ENCODE results near the gene NSF.
"Not testable (repeated sequence)": the region's sequence is repeated elsewhere in the genome, so short reads cannot be mapped to it uniquely, and the experiment has no call there.

Gene NSF

DNA sequence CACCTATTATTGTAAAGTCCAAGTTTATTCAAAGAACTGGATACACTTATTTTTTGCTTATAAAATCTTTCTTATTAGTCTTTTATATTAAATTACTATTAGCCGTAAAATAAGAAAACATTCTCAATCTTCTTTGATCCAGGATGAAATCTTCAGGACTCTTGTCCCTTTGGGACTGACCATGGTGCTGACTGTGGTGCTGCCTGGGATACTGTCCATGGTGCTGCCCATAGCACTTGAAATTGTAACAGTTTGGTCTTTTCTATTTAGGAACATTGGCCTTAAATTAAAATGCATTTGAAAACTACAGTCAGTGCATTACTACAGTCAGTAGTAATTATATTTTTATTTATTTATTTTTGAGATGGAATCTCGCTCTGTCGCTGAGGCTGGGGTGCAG lies 41.7 kb downstream of the NSF start:
- not testable (repeated sequence) for DNase-seq

DNA sequence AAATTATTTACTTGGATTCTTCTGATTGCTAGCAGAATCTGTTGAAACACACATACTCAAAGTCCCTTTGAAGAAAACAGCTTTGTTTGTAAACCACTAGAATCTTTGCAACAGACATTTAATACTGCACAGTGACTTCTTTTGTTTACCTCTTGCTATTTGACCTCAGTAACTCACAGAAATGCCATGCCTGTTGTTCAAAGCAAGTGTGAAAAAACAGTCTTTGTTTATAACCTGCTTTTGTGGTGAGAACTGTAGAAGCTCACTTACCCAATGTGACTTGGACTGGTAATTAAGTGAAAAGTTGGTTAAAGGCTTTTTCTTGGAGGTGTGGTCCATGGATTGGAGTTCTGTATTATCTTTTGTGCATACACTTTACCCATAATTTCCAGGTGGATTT lies 44.4 kb downstream of the NSF start:
- DNase-seq = not testable (repeated sequence)

GRCh38 chr17:46641861-46642656 lies 51.6 kb downstream of the NSF start:
- not testable (repeated sequence) for DNase-seq

GRCh38 chr17:46647251-46647650 lies 56.8 kb downstream of the NSF start:
- not testable (repeated sequence) for DNase-seq

DNA sequence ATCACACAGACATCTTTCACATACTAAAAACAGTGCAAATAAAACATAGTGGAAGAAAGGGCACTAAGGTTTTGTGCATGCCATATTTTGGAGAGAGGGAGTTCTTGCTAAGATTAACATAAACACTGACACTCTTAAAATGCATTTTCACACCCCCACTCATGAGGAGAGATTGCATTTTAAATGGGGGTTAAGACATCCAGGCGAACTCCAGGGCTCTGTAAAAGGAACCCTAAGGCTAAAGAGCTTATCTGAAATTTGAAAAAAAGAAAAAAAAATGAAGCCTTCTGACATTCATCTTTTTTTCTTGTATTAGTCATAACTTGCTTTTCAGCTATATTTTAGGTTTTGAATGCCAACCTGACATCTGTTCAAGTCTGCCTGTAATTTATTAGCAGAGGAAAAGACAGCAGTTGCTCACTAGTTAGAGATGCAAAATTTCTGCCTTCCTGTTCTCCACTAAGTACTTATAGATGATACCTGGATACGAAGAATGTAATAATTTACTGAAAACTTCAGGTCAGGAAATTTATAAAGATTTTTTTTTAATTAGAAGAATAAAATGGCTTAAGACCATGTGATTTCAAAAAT lies 57.3 kb downstream of the NSF start:
- not testable (repeated sequence) for DNase-seq

DNA sequence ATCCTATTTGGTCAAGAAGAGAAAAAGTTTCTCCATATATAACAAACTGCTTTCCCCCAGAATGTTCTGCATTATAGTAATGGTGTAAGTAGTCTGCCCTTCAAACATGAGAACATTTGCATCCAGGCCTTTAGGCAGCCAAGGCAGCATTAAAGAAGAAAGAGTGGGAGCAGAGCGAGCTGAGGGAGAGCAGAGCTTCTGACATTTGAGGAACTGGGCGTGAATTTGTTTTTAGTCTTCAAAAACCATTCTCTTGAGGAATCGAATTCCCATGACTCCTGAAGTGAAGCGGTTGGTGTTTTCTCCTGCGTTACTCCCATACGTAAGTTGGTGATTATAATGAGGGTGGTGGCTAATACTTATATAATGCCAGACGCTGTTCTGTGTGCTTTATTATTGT lies 58.8 kb downstream of the NSF start:
- not testable (repeated sequence) for DNase-seq

- not testable (repeated sequence) for DNase-seq
Measured at GRCh38 chr17:46652024-46652643, 61.7 kb downstream of the NSF start.

- DNase-seq = not testable (repeated sequence)
Measured at GRCh38 chr17:46658235-46658634, 67.8 kb downstream of the NSF start.

GRCh38 chr17:46659702-46660101 lies 69.2 kb downstream of the NSF start:
- DNase-seq = not testable (repeated sequence)

DNA sequence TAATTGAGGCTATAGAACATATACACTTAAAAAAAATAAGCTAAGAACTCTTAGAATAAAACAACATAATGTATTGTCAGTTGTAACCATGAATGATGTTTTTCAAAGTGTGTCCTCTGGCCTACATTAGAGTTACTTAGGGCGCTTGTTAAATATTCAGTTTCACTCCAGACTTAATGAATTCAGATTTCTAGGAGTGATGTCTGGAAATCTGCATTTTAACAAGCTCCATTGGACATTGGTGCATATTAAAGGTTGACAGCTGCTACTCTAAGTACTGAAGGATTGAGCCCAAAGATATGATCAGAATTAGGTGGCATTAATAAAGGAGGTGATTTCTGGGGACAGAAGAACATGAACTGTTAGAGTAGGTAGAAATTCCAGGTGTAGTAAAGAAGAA lies 72.7 kb downstream of the NSF start:
- DNase-seq = not testable (repeated sequence)

- DNase-seq = not testable (repeated sequence)
Measured at GRCh38 chr17:46663552-46663951, 73.1 kb downstream of the NSF start.

DNA sequence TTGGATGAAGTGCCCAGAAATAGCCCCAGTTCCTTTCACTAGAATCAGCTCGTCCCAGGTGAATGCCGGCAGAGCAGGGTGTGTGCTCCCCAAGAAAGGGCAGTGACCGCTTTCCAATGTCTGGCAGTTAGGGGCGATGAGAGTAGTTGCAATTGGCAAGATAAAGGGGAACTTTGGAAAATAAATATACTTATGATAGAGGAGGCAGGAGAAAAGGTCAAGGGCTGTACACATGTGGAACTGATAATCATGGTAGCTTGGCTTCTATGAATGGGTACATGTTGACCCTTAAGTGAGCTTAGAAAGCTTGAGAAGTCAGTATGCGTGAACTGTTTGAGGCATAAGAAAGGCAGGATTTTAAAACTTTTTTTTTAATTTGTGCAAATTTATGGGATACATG lies 75.5 kb downstream of the NSF start:
- not testable (repeated sequence) for DNase-seq

DNA sequence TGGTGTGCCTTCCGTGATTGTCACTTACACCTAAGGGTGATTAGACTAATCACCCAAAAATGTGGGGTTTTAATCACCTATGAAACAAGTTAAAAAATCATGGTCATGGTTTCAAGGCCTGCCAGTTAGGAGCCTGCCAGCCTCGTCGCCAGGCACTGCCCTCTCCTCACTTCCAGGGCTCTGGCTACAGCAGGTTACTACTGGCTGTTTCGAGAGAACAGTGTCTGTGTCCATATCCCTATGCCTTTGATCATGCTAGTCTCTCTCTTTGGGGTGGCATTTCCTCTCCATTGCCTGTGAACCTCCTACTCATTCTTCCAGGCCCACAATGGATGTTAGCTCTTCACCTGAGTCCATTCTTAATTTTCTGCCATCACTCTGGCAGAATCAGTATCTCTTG lies 80.3 kb downstream of the NSF start:
- not testable (repeated sequence) for DNase-seq

- not testable (repeated sequence) for DNase-seq
Measured at GRCh38 chr17:46672777-46673176, 82.3 kb downstream of the NSF start.

DNA sequence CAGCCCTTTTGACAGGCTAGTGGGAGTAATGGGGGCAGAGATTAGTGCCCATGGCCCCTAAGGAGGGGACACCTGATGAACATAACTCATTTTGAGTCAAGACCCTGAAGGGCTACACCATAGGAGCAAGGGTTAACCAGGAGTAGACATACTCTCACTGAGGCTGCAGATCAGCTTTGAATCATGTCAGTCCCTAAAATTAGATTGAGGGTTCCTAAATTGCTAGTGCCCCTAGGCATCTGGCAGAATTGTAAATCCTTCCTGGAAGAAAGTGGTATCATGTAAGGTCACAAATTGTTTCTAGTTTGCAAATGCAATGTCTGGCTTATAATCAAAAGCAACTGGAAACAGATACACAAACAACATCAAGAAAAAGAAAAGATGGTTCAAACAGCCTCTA lies 87.3 kb downstream of the NSF start:
- DNase-seq = not testable (repeated sequence)

- not testable (repeated sequence) for DNase-seq
Measured at GRCh38 chr17:46683653-46684052, 93.2 kb downstream of the NSF start.

DNA sequence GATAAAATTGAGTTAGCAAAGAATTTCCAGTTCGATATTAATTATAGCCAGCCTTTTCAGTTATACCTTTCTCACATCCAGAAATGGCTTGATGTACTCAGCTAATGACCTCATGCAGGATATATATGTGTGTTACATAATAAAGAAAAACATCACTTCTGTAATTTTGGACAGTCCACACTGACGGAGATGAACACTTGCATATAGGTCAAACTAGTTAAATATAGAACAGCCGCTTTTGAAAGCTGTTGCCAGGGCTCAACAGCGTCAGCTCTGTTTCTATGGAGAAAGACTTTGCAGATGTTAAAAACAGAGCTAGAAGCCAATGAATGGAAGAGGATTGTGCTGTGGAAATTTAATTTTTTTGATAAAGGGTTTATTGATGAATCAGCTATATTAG lies 94.8 kb downstream of the NSF start:
- DNase-seq = not testable (repeated sequence)

DNA sequence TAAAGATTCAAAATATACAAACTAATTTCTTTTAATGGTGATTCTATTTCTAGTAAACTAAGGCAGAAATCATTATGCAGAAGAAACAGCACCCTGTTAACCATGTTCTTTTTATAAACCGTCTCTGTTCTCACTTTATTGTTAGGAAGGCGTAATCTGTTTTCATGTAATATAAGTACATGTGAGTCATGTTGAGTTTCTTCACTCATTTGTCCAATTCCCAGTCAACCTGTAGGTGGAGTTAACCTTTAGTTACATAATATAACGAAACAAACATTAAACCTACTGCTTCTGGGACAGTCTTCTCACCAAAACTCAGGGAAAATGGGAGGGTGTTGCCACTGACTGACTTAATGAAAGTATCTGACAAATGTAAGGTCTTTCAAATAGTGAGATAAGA lies 101.7 kb downstream of the NSF start:
- DNase-seq = not testable (repeated sequence)

DNA sequence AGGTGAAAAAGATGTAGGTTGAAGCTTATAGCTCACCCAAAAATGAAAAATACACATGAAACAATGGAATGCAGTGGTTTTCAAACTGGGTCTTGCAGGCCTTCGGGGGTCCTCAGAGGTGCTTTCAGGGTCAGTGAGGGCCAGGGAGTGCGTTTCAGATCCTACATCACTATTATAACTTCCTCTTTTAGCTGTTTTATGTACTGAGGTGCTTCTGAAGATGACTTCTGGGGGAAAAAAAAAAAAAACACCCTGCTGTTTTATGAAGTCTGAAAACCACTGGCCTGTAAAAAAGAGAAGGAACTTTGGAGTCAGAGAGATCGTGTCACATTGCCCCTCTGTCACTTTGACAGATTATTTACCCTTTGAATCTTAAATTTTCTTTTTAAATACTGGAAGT lies 102.8 kb downstream of the NSF start:
- not testable (repeated sequence) for DNase-seq

GRCh38 chr17:46696522-46696921 lies 106.1 kb downstream of the NSF start:
- DNase-seq = not testable (repeated sequence)

DNA sequence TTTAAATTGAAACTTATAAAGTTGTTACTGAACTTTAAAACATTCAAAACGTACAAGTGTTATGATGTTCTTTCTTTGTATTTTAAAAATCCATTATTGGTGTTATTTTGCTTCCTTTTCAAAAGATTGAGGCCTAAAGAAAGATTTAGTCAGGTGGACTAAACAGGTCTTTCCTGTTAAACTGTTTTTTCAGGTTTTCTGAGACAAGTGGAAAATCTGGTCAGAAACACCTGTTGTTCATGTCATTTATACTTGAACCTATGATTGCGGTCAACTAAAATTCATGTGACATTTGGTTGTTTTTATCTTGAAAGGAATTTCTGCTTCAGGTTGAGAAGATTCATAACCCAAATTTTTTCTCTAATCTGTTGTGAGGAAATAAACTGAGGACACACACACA lies 108.5 kb downstream of the NSF start:
- not testable (repeated sequence) for DNase-seq

DNA sequence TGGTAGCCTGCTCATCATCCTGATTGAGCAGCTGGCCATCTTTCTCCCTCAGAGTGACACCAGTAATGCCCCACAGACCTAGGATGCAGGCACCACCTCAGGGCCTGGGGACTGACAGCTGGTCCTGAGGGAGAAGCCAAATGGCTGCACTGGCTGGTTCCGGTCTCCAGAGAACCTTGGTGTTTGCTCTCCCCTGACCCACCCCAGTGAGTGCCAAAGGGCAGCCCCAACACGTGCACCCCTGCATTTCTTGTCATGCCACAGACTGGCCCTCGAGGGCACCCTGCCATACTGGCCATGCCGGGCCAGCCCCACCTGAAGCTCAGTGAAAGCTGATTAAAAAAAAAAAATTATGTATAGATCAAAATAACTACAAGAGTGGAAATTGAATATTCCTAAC lies 127.5 kb downstream of the NSF start:
- DNase-seq = no peak

DNA sequence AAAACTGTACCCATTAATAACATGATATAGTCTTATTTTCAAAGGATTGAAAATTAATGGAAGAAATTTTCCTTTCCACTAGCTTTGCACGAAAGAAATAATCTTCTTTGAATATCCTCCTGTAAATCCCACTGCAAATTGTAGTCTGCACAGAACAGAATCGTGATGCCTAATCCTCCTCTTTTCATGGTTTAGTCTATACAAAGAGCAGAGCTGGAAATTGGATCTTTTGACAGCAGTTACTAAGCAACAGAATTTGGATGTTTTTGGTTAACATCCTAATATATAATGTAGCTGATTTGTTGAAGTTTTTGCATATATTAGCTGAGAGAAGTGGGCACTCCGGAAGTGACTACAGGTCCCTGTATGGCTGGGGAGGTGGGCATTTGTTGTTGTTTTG lies 129.4 kb downstream of the NSF start:
- no peak for DNase-seq

DNA sequence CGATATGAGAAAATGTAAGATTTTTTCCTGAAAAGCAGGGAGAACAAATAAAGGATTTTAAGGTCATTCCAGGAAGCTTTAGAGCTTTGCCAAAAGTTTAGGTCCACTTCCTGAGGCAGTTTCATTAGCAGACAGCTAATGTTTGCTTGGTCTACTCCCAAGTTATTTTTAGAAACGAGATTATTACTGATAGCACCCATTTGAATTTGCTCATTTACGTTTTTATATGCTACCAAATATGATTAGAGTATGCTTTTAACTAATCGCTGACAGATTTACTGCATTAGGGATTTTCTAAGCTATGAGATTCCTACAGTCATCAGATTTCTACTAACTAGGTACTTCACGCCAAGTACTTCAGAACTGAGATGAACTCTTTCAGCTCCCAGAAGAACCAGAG lies 129.9 kb downstream of the NSF start:
- DNase-seq = no peak
